Measurements from ENCODE around the gene TNC. TPM values are rescaled to one million over a fixed set of nuclear protein-coding genes. Genes with fewer than 3 reads are reported as not detected.

Gene TNC
- total and polyA plus RNA-seq, 10 of the 15 experiments (the other 5 are each of a cell fraction or from before 2014, with no cell fraction given), result 0.05 to 4.2 (median 0.14) TPM

DNA sequence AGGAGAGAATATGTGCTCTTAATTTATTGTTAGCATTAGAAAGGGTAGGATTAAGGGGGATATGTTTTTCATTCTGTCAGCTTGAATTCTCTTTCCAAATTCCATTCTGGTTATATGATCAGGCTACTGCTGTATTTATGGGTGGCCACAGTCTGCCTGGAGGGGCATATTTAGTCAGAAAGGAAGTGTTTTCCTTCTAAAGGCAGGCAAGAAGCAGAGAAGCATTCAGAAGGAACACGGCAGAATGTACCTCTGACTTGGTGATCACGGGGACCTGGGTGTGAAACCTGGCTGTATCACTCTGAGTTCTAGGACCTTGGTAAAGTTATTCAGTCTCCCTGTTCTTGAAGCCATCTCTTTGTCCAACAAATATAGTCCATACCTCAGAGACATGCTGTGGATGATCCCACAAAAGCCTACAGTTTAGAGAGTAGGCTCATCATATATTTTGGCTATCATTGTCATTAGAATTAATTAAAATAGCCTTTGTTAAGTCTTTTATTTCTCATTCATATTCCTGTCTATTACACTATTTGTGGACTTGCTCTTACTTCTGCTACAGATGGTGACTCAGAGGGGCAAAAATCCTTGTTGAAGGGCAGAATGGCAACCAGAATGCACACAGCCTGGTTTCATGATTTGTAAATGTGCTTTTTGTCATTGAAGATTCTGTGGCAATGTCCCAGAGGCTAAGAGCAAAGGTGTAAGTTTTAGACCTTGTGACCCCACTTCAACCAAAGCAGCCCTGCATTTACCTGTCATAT lies 2.7 kb downstream of the TNC start (continued):
- TF ChIP-seq PAX8 (IDR thresholded peaks at IDR 0.05), result no peak
- no peak for TF ChIP-seq CHD2 (IDR thresholded peaks at IDR 0.05; ENCODE audit: borderline replicate concordance, low read depth, low read length)
- no peak for TF ChIP-seq ETV6 (conservative IDR thresholded peaks at IDR 0.05 in 1 of 2, IDR thresholded peaks at IDR 0.05 in 1 of 2; ENCODE audit: borderline replicate concordance in 1 of 2, low read depth in 1 of 2)

DNA sequence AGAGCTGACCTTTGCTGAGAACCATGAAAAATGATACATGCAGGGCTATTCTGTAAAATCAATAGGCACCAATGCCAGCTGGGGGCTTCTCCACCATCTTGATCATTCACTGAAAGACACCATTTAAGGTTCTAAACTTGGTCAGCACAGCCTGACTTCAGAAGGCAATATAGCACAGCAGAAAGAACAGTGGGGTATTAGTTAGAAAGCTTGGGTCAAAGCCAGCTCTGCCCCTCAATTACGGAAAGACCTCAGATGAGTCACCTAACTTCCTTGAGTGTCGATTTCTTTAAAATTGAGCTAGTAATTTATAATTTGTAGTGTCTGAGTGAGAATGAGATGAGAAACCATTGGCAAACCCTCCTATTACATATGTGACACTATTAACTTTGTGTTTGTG lies 3.4 kb downstream of the TNC start:
- H3K27me3 ChIP-seq (replicated peaks in 1 of 2; ENCODE audit: control insufficient read depth in 2 of 2, insufficient read depth in 2 of 2, low read length in 1 of 2), result peaks cover 7 to 25% of the 10 kb centered on the region in 2 experiments
- H3K4me2 ChIP-seq (ENCODE audit: control insufficient read depth, insufficient read depth), result no peak overlapping the region
- no peak overlapping the region for H3K27ac ChIP-seq (ENCODE audit: control insufficient read depth, insufficient read depth)
- no peaks in the 10 kb centered on the region for H3K36me3 ChIP-seq (ENCODE audit: control insufficient read depth in 2 of 2, insufficient read depth in 2 of 2, low read length in 1 of 2)
- H3K9ac ChIP-seq (ENCODE audit: control insufficient read depth, insufficient read depth, low read length), result no peak overlapping the region
- BruUV-seq (replicated peaks), result no TSS peak
- 28% methylated on average over 2 of the region's 2 CpGs for WGBS (ENCODE audit: insufficient coverage, insufficient replicate concordance, low lambda C conversion rate, missing lambda C conversion rate)
- H3K9me3 ChIP-seq (replicated peaks; ENCODE audit: control insufficient read depth, insufficient read depth, low read length), result no peaks in the 10 kb centered on the region
- DNase-seq (ENCODE audit: low read depth, low spot score) (no peak), ATAC-seq (no peak), FAIRE-seq (no peak)
- in situ Hi-C loops (cut with MboI), result no loop called here
- no peaks in the 10 kb centered on the region for H4K20me1 ChIP-seq (ENCODE audit: control insufficient read depth, insufficient read depth)
- intact Hi-C loops (cut with micrococcal nuclease; ENCODE audit: unreplicated experiment), result no loop called here
- SMC1A ChIA-PET (ENCODE audit: uncharacterized antibody, unreplicated experiment), result interaction anchor here (0.6 to 0.9 kb wide), 2 partner anchors 50 to 99 kb away, joined by 3 read pairs; no protein-coding TSS in a partner anchor
- RAD21 ChIA-PET (ENCODE audit: unreplicated experiment), result no interaction called here
- H3K79me2 ChIP-seq (ENCODE audit: control insufficient read depth, insufficient read depth, low read length), result no peaks in the 10 kb centered on the region
- POLR2A ChIA-PET, result no interaction called here
- CTCF ChIA-PET, result no interaction called here
- no peak overlapping the region for H3K4me3 ChIP-seq
- H3K4me1 ChIP-seq (ENCODE audit: control insufficient read depth, insufficient read depth, low read length), result no peaks in the 10 kb centered on the region
- no peak overlapping the region for H2AFZ ChIP-seq (ENCODE audit: control insufficient read depth, low read depth, low read length)
- TF ChIP-seq SRF (IDR thresholded peaks at IDR 0.05; ENCODE audit: low read depth in 2 of 2, low read length in 2 of 2) (no peak), ZNF384 (IDR thresholded peaks at IDR 0.05; ENCODE audit: borderline replicate concordance, low read depth, low read length) (no peak), SPI1 (IDR thresholded peaks at IDR 0.05; ENCODE audit: borderline replicate concordance, insufficient read depth, low read depth, low read length) (no peak), POLR2A (IDR thresholded peaks at IDR 0.05; ENCODE audit: low read depth, low read length) (no peak), RELA (IDR thresholded peaks at IDR 0.05; ENCODE audit: borderline replicate concordance, partially characterized antibody) (no peak), FOS (IDR thresholded peaks at IDR 0.05; ENCODE audit: borderline replicate concordance, extremely low read depth, insufficient read length) (no peak), IKZF1 (conservative IDR thresholded peaks at IDR 0.05) (no peak), TAF1 (IDR thresholded peaks at IDR 0.05; ENCODE audit: borderline replicate concordance, low read depth, low read length) (no peak), SUPT20H (IDR thresholded peaks at IDR 0.05; ENCODE audit: borderline replicate concordance, control insufficient read depth, low read depth, low read length) (no peak), PAX8 (IDR thresholded peaks at IDR 0.05) (no peak), STAT1 (conservative IDR thresholded peaks at IDR 0.05) (no peak), BRCA1 (IDR thresholded peaks at IDR 0.05; ENCODE audit: low read depth, low read length) (no peak), MEF2A (IDR thresholded peaks at IDR 0.05; ENCODE audit: insufficient read depth, low read depth, low read length) (no peak), SUZ12 (IDR thresholded peaks at IDR 0.05; ENCODE audit: unreplicated experiment) (no peak)
- TF ChIP-seq, protein P1, sequence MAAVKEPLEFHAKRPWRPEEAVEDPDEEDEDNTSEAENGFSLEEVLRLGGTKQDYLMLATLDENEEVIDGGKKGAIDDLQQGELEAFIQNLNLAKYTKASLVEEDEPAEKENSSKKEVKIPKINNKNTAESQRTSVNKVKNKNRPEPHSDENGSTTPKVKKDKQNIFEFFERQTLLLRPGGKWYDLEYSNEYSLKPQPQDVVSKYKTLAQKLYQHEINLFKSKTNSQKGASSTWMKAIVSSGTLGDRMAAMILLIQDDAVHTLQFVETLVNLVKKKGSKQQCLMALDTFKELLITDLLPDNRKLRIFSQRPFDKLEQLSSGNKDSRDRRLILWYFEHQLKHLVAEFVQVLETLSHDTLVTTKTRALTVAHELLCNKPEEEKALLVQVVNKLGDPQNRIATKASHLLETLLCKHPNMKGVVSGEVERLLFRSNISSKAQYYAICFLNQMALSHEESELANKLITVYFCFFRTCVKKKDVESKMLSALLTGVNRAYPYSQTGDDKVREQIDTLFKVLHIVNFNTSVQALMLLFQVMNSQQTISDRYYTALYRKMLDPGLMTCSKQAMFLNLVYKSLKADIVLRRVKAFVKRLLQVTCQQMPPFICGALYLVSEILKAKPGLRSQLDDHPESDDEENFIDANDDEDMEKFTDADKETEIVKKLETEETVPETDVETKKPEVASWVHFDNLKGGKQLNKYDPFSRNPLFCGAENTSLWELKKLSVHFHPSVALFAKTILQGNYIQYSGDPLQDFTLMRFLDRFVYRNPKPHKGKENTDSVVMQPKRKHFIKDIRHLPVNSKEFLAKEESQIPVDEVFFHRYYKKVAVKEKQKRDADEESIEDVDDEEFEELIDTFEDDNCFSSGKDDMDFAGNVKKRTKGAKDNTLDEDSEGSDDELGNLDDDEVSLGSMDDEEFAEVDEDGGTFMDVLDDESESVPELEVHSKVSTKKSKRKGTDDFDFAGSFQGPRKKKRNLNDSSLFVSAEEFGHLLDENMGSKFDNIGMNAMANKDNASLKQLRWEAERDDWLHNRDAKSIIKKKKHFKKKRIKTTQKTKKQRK (IDR thresholded peaks at IDR 0.05; ENCODE audit: low read depth, low read length), result no peak
- TF ChIP-seq, protein P2, sequence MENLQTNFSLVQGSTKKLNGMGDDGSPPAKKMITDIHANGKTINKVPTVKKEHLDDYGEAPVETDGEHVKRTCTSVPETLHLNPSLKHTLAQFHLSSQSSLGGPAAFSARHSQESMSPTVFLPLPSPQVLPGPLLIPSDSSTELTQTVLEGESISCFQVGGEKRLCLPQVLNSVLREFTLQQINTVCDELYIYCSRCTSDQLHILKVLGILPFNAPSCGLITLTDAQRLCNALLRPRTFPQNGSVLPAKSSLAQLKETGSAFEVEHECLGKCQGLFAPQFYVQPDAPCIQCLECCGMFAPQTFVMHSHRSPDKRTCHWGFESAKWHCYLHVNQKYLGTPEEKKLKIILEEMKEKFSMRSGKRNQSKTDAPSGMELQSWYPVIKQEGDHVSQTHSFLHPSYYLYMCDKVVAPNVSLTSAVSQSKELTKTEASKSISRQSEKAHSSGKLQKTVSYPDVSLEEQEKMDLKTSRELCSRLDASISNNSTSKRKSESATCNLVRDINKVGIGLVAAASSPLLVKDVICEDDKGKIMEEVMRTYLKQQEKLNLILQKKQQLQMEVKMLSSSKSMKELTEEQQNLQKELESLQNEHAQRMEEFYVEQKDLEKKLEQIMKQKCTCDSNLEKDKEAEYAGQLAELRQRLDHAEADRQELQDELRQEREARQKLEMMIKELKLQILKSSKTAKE (IDR thresholded peaks at IDR 0.05; ENCODE audit: low read depth, poor library complexity, severe bottlenecking), result no peak
